ENCODE measurements around the gene ARFGAP1.

Gene ARFGAP1

DNA sequence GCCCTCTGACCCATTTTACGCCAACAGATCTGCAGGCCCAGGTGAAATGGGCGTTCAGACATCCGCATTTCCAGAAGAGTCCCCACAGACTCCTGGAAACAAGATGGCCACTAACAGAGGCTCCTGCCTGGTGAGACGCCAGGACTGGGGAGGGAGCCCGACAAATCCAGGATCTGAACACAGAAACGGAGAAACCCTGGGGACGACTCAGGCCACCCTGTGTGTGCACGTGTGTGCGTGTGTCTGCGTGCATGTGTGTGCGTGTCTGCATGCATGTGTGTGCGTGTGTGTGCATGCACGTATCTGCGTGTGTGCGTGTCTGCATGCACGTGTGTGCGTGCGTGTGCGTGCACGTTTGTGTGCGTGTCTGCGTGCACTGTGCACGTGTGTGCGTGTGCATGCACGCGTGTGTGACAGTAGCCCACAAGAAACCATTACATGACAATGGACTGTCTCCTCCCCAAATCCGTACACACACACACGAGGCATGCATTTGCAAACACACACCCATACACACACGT is 63.7 kb downstream of the ARFGAP1 start:
- DNase-seq: no peak

DNA sequence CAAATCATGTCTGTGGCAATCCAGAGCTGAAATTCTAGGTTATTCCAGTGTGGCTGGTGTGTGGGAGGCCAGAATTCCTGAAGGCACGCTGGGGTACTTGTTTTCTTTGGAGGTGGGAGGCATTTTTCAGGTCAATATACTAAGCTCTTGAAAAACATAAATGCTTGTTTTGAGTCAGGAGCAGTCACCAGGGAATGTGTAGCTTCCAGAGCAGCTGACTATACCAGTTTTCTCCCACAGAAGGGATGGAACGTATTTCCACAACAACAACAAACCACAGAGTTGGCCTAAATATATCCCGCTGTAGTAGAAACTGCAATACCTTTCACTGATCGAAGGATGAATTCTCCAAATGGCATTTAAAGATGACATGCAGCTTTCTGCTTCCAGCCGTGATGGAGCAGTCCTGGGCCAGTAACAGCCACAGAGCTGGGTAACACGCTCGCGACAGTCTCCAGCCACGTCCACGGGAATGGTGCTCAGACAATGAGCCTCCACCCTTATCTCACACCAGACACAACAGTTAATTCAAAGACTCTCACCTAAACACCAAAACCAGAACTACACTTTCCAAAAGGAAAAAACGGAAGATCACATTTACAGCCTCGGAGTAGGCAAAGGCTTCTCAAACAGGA is 65.3 kb downstream of the ARFGAP1 start:
- DNase-seq: no peak
